HepG2 (cell line): ENCODE data around the gene EVA1A. TPM values are rescaled to one million over a fixed set of nuclear protein-coding genes. Genes with fewer than 3 reads are reported as not detected.
A peak's percentile ranks its signal among the peaks of the same experiment; 100 is the strongest.

Experiments
- EZH2 ChIP-seq: conservative IDR thresholded peaks from 2 replicates; pipeline ENCODE4 v1.6.1; 2012; ENCODE audit warnings: mild to moderate bottlenecking, low read depth, low read length, moderate library complexity
- FOXA1 ChIP-seq, 2 experiments: fragments of 450-650 bp in 1 of 2; sonication (generic) in 1 of 2; formaldehyde crosslinking in 1 of 2; IDR thresholded peaks; 2 replicates each; pipeline versions ENCODE4 v1.4.0 to v1.6.1; 2016 to 2020; ENCODE audit warnings: missing genetic modification reagents in 1 of 2
- GATA4 ChIP-seq: sonication (generic); IDR thresholded peaks from 2 replicates; pipeline ENCODE4 v1.6.1; 2016; ENCODE audit warnings: antibody characterized with exemption, low read depth, borderline replicate concordance
- IKZF1 ChIP-seq: fragments of 450-650 bp; IDR thresholded peaks from 2 replicates; pipeline ENCODE4 v1.7.1; 2016
- KDM3A ChIP-seq: IDR thresholded peaks from 2 replicates; pipeline ENCODE4 v1.6.1; 2018; ENCODE audit warnings: low read depth, missing compliant biosample characterization
- MZF1 ChIP-seq: sonication (generic); formaldehyde crosslinking; IDR thresholded peaks from 2 replicates; pipeline ENCODE4 v1.8.1; 2023; ENCODE audit warnings: mild to moderate bottlenecking, missing genetic modification reagents, borderline replicate concordance
- NFE2L2 ChIP-seq: fragments of 150-350 bp; IDR thresholded peaks from 2 replicates; pipeline ENCODE4 v1.6.1; 2014; ENCODE audit warnings: low read length
- TOPORS ChIP-seq: sonication (generic); formaldehyde crosslinking; IDR thresholded peaks from 2 replicates; pipeline ENCODE4 v1.8.0; 2023; ENCODE audit warnings: mild to moderate bottlenecking, missing genetic modification reagents
- ZFP82 ChIP-seq: sonication (generic); formaldehyde crosslinking; IDR thresholded peaks from 2 replicates; pipeline ENCODE4 v1.5.1; 2020; ENCODE audit warnings: mild to moderate bottlenecking, missing genetic modification reagents, borderline replicate concordance
- ZKSCAN5 ChIP-seq: sonication (generic); formaldehyde crosslinking; IDR thresholded peaks from 2 replicates; pipeline ENCODE4 v1.5.1; 2020; ENCODE audit warnings: mild to moderate bottlenecking, missing genetic modification reagents
- ZNF3 ChIP-seq: IDR thresholded peaks from 2 replicates; pipeline ENCODE4 v1.7.0; 2017; ENCODE audit warnings: inconsistent platforms
- ZNF572 ChIP-seq: sonication (generic); formaldehyde crosslinking; IDR thresholded peaks from 2 replicates; pipeline ENCODE4 v1.5.1; 2020; ENCODE audit warnings: mild to moderate bottlenecking, missing genetic modification reagents
- ZNF646 ChIP-seq: sonication (generic); formaldehyde crosslinking; IDR thresholded peaks from 2 replicates; pipeline ENCODE4 v1.9.0; 2021; ENCODE audit warnings: mild to moderate bottlenecking, missing genetic modification reagents
- ZNF879 ChIP-seq: sonication (generic); formaldehyde crosslinking; IDR thresholded peaks from 2 replicates; pipeline ENCODE4 v1.8.1; 2023; ENCODE audit warnings: missing genetic modification reagents
- polyA plus RNA-seq, 8 experiments: library from polyadenylated mRNA; depleted of rRNA in 3 of 8; stranded (reverse) in 7 of 8; unstranded in 1 of 8; fragments of >200 nt; fragmentation: Illumina TruSeq in 4 of 8; extraction: Trizol in 4 of 8; gene quantifications; 2 replicates each; pipeline versions ENCODE4 v1.2.1 to v1.2.3, GENCODE V29; 2011 to 2016; ENCODE audit warnings: low read depth in 4 of 8, missing spikeins in 1 of 8, mixed read lengths in 1 of 8; ENCODE audit not compliant: insufficient read depth in 1 of 8
- total RNA-seq, 5 experiments: library from RNA; depleted of rRNA; stranded (reverse); fragments of >200 nt; fragmentation: Illumina TruSeq; extraction: Trizol; gene quantifications; 2 replicates each; pipeline ENCODE4 v1.2.3, GENCODE V29; 2016; ENCODE audit warnings: low read depth in 1 of 5
- TF ChIP-seq, protein P1 (sequence below): sonication (generic); formaldehyde crosslinking; IDR thresholded peaks from 2 replicates; pipeline ENCODE4 v1.8.1; 2023; ENCODE audit warnings: missing genetic modification reagents, inconsistent platforms, borderline replicate concordance

The EVA1A gene
- total and polyA plus RNA-seq, 2 of the 13 experiments (the other 11 are each of a cell fraction or from before 2014, with no cell fraction given) = 57.5 to 57.8 TPM

GRCh38 chr2:75523313-75524275 is 37.1 kb downstream of the EVA1A start (continued):
- TF ChIP-seq, protein P1, sequence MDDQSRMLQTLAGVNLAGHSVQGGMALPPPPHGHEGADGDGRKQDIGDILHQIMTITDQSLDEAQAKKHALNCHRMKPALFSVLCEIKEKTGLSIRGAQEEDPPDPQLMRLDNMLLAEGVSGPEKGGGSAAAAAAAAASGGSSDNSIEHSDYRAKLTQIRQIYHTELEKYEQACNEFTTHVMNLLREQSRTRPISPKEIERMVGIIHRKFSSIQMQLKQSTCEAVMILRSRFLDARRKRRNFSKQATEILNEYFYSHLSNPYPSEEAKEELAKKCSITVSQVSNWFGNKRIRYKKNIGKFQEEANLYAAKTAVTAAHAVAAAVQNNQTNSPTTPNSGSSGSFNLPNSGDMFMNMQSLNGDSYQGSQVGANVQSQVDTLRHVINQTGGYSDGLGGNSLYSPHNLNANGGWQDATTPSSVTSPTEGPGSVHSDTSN (CRISPR knock-in tag) = no peak
- TF ChIP-seq ZKSCAN5 (CRISPR knock-in tag) (no peak), IKZF1 (no peak), ZNF3 (CRISPR knock-in tag) (no peak), ZNF646 (CRISPR knock-in tag) (no peak), NFE2L2 (no peak), ZNF572 (CRISPR knock-in tag) (no peak), ZFP82 (CRISPR knock-in tag) (peak; percentile 49; the same call in 1 of the 2 replicates), KDM3A (no peak), MZF1 (CRISPR knock-in tag) (0 out of 2 replicates have a peak, but pooled peaks have one; percentile 79), EZH2 (no peak), TOPORS (no peak), ZNF879 (0 out of 2 replicates have a peak, but pooled peaks have one; percentile 18), FOXA1 (IDR thresholded peaks at IDR 0.05) (no peak), FOXA1 (CRISPR knock-in tag; IDR thresholded peaks at IDR 0.05) (peak; percentile 85), GATA4 (peak; percentile 93; the same call in 1 of the 2 replicates)
- TF ChIP-seq, all 625 proteins: peak for 219
